ENCODE results near the gene C2CD4C. TPM values are rescaled to one million over a fixed set of nuclear protein-coding genes. Genes with fewer than 3 reads are reported as not detected.
A peak's percentile ranks its signal among the peaks of the same experiment; 100 is the strongest.
"Not testable (repeated sequence)": the region's sequence is repeated elsewhere in the genome, so short reads cannot be mapped to it uniquely, and the experiment has no call there.

C2CD4C gene
- total and polyA plus RNA-seq, 10 donors, result 0.23 to 2.1 (median 0.77) TPM; not detected in 1

- Histone ChIP-seq H3K27ac (no peak overlapping the region), H3K4me3 (no peak overlapping the region), H3K4me1 (peaks cover 5 to 30% (median 22%) of the 10 kb centered on the region in 6 donors), H3K9me3 (no peaks in the 10 kb centered on the region), H3K36me3 (peaks cover 0 to 13% (median 0%) of the 10 kb centered on the region in 6 donors), H3K27me3 (replicated peaks in 1 of 7) (peaks cover 0 to 64% (median 44%) of the 10 kb centered on the region in 7 donors)
- DNase-seq, result peak; percentile 49
- 53 to 69% (median 61%) methylated on average over 5 to 13 of the region's 13 CpGs for WGBS, 5 donors
- TF ChIP-seq POLR2A (IDR thresholded peaks at IDR 0.05), result no peak
- TF ChIP-seq POLR2AphosphoS5 (IDR thresholded peaks at IDR 0.05), result no peak
- no peak for TF ChIP-seq CTCF (IDR thresholded peaks at IDR 0.05 in 8 of 11, conservative IDR thresholded peaks at IDR 0.05 in 3 of 11)
- intact Hi-C loops (cut with DNase I; ENCODE audit: low total_unique reads), result no loop called here
Measured at GRCh38 chr19:411723-412355, 2.9 kb upstream of the C2CD4C start.

DNA sequence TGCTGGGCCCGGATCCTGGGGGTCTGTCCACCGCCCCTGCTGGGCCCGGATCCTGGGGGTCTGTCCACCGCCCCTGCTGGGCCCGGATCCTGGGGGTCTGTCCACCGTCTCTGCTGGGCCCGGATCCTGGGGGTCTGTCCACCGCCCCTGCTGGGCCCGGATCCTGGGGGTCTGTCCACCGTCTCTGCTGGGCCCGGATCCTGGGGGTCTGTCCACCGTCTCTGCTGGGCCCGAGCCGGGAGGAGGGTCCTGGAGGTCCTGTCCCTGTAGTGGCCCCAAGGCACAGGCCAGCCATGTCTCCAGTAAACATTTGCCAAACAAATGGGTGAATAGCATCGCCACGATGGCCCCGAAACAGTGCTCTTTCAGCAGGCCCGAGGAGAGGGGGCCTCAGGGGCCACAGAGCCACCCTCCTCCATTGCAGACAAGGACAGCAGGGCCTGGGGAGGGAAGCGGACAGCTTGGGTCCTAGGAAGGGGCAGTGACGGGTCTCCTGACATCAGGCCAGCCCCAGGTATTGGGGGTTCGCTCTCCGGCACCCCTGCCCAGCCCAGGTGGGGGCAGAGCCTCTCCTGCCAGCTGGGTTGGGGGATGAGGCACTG, 2.3 kb upstream of the C2CD4C start:
- peaks cover 0 to 65% (median 49%) of the 10 kb centered on the region in 7 donors for H3K27me3 ChIP-seq (replicated peaks in 1 of 7)
- not testable (repeated sequence) for H3K9me3 ChIP-seq

GRCh38 chr19:410243-410781, 1.4 kb upstream of the C2CD4C start:
- Histone ChIP-seq H3K36me3 (no peaks in the 10 kb centered on the region), H3K4me1 (peaks cover 5 to 30% (median 22%) of the 10 kb centered on the region in 6 donors), H3K27ac (no peak overlapping the region), H3K9me3 (no peaks in the 10 kb centered on the region), H3K4me3 (no peak overlapping the region), H3K27me3 (replicated peaks in 1 of 7) (peaks cover 0 to 73% (median 56%) of the 10 kb centered on the region in 7 donors)
- DNase-seq, result peak; percentile 54
- 58 to 77% (median 71%) methylated on average over 9 to 21 of the region's 21 CpGs for WGBS, 5 donors
- intact Hi-C loops (cut with DNase I; ENCODE audit: low total_unique reads), result no loop called here
- no peak for TF ChIP-seq POLR2A (IDR thresholded peaks at IDR 0.05)
- TF ChIP-seq CTCF (IDR thresholded peaks at IDR 0.05 in 8 of 11, conservative IDR thresholded peaks at IDR 0.05 in 3 of 11), result no peak
- no peak for TF ChIP-seq POLR2AphosphoS5 (IDR thresholded peaks at IDR 0.05)

More for the DNA sequence above, 2.3 kb upstream of the C2CD4C start:
- intact Hi-C loops (cut with DNase I; ENCODE audit: low total_unique reads); H3K27ac ChIP-seq; H3K4me3 ChIP-seq; H3K36me3 ChIP-seq: not testable (repeated sequence)
- DNase-seq, result peak; percentile 36
- H3K4me1 ChIP-seq, result peaks cover 5 to 30% (median 22%) of the 10 kb centered on the region in 6 donors
- WGBS, 5 donors, result 88 to 93% (median 91%) methylated on average over 12 to 22 of the region's 22 CpGs

- Histone ChIP-seq H3K4me1 (peaks cover 5 to 30% (median 22%) of the 10 kb centered on the region in 6 donors), H3K27me3 (replicated peaks in 1 of 7) (peaks cover 0 to 78% (median 56%) of the 10 kb centered on the region in 7 donors), H3K36me3 (no peaks in the 10 kb centered on the region), H3K4me3 (peak overlapping the region; percentile 21 to 68 (median 36)), H3K9me3 (no peaks in the 10 kb centered on the region), H3K27ac (no peak overlapping the region)
- TF ChIP-seq CTCF (IDR thresholded peaks at IDR 0.05 in 8 of 11, conservative IDR thresholded peaks at IDR 0.05 in 3 of 11), result no peak
- TF ChIP-seq POLR2A (IDR thresholded peaks at IDR 0.05), result no peak
- TF ChIP-seq POLR2AphosphoS5 (IDR thresholded peaks at IDR 0.05), result no peak
- DNase-seq, result peak; percentile 58
- 2 to 9% (median 7%) methylated on average over 17 to 23 of the region's 23 CpGs for WGBS, 5 donors
- intact Hi-C loops (cut with DNase I; ENCODE audit: low total_unique reads), result no loop called here
Measured at GRCh38 chr19:409516-410242, 732 bp upstream of the C2CD4C start.
